GM12878 (cell line): ENCODE results near the gene SPRED2. TPM values are rescaled to one million over a fixed set of nuclear protein-coding genes. Genes with fewer than 3 reads are reported as not detected.

Experiments used
- ATAC-seq: fragments of 200-7000 bp; cut with Tn5 transposase; 3 replicates; pipeline ENCODE4 v1.9.1; 2020; ENCODE audit warnings: mild to moderate bottlenecking, moderate library complexity
- BruUV-seq: library from RNA; stranded (reverse); fragments of 400-500 nt; replicated peaks from 2 replicates; lab custom pipeline; 2021; lab: Mats Ljungman, UMichigan
- CTCF ChIA-PET: fragments of 300-600 bp; sonication (Branson Sonifier 250); formaldehyde crosslinking; extraction: SDS; loops from one replicate; lab custom pipeline; 2021; ENCODE audit warnings: inconsistent platforms; lab: Yijun Ruan, JAX
- POLR2A ChIA-PET: fragments of 350-600 bp; formaldehyde crosslinking; extraction: SDS; loops from one replicate; lab custom pipeline; 2021; ENCODE audit warnings: inconsistent platforms; lab: Charles Lee
- RAD21 ChIA-PET: fragments of 300-600 bp; sonication (Branson Sonifier 250); formaldehyde crosslinking; loops from one replicate; lab custom pipeline; 2023; ENCODE audit warnings: antibody characterized with exemption; ENCODE audit not compliant: unreplicated experiment; lab: Charles Lee
- SMC1A ChIA-PET: fragments of 300-600 bp; sonication (Branson Sonifier 250); formaldehyde crosslinking; loops from one replicate; lab custom pipeline; 2023; ENCODE audit not compliant: unreplicated experiment, uncharacterized antibody; lab: Charles Lee
- DNase-seq: peaks from one replicate; pipeline ENCODE4 v3.0.0-alpha.2; 2011; ENCODE audit warnings: low read depth, low spot score
- FAIRE-seq: peaks from 3 replicates; lab custom pipeline; 2011; peaks lifted over from hg19 to GRCh38; lab: Jason Lieb, UNC
- H2AFZ ChIP-seq: 2 replicates; pipeline ENCODE4 v1.6.0; 2011; ENCODE audit warnings: low read depth, low read length, control low read depth; ENCODE audit not compliant: control insufficient read depth
- H3K27ac ChIP-seq: 2 replicates; pipeline ENCODE4 v1.5.1; 2011; ENCODE audit warnings: control low read depth; ENCODE audit not compliant: control insufficient read depth, insufficient read depth
- H3K27me3 ChIP-seq, 2 experiments: replicated peaks in 1 of 2; 2 replicates each; pipeline versions ENCODE4 v1.6.0 to v1.6.1; 2011; ENCODE audit warnings: low read length in 1 of 2; ENCODE audit not compliant: control insufficient read depth in 2 of 2, insufficient read depth in 2 of 2
- H3K36me3 ChIP-seq, 2 experiments: 2 replicates each; pipeline ENCODE4 v1.5.1; 2011; ENCODE audit warnings: low read length in 1 of 2; ENCODE audit not compliant: control insufficient read depth in 2 of 2, insufficient read depth in 2 of 2
- H3K4me1 ChIP-seq: 2 replicates; pipeline ENCODE4 v1.6.1; 2011; ENCODE audit warnings: mild to moderate bottlenecking, low read length, moderate library complexity, mixed read lengths; ENCODE audit not compliant: control insufficient read depth, insufficient read depth
- H3K4me2 ChIP-seq: 2 replicates; pipeline ENCODE4 v1.6.0; 2011; ENCODE audit warnings: control low read depth; ENCODE audit not compliant: control insufficient read depth, insufficient read depth
- H3K4me3 ChIP-seq: fragments of 200-600 bp; sonication (generic); 2 replicates; pipeline ENCODE4 v1.5.1; 2016
- H3K79me2 ChIP-seq: 2 replicates; pipeline ENCODE4 v1.6.0; 2011; ENCODE audit warnings: low read length; ENCODE audit not compliant: control insufficient read depth, insufficient read depth
- H3K9ac ChIP-seq: 2 replicates; pipeline ENCODE4 v1.8.0; 2011; ENCODE audit warnings: low read length, control low read depth, mixed read lengths; ENCODE audit not compliant: control insufficient read depth, insufficient read depth
- H3K9me3 ChIP-seq: replicated peaks from 3 replicates; pipeline ENCODE4 v1.5.1; 2011; ENCODE audit warnings: mild to moderate bottlenecking, low read length; ENCODE audit not compliant: control insufficient read depth, insufficient read depth
- H4K20me1 ChIP-seq: 2 replicates; pipeline ENCODE4 v1.6.0; 2011; ENCODE audit not compliant: control insufficient read depth, insufficient read depth
- BHLHE40 ChIP-seq, 2 experiments: fragments of 450-650 bp in 1 of 2; IDR thresholded peaks; 2 replicates each; pipeline ENCODE4 v1.6.1; 2011 to 2017; ENCODE audit warnings: low read depth in 2 of 2, borderline replicate concordance in 1 of 2, improper control_type of control experiment in 1 of 2, low read length in 1 of 2, mild to moderate bottlenecking in 1 of 2
- CBX5 ChIP-seq: sonication (generic); IDR thresholded peaks from 2 replicates; pipeline ENCODE4 v1.6.1; 2016; ENCODE audit warnings: low read depth, moderate library complexity, mild to moderate bottlenecking, inconsistent platforms
- DPF2 ChIP-seq: fragments of 450-650 bp; IDR thresholded peaks from 2 replicates; pipeline ENCODE4 v1.6.1; 2017; ENCODE audit warnings: mild to moderate bottlenecking
- E2F4 ChIP-seq: IDR thresholded peaks from 2 replicates; pipeline ENCODE4 v1.6.1; 2012; ENCODE audit warnings: low read depth, low read length, improper control_type of control experiment
- EGR1 ChIP-seq, 2 experiments: IDR thresholded peaks; 1 replicate in 1 of 2; 2 replicates in 1 of 2; pipeline ENCODE4 v1.6.1; 2011 to 2012; ENCODE audit warnings: low read depth in 2 of 2, low read length in 2 of 2, borderline replicate concordance in 1 of 2, mild to moderate bottlenecking in 1 of 2, moderate library complexity in 1 of 2
- FOS ChIP-seq: IDR thresholded peaks from 3 replicates; pipeline ENCODE4 v1.6.1; 2011; ENCODE audit warnings: borderline replicate concordance; ENCODE audit not compliant: insufficient read length; ENCODE audit errors: extremely low read depth
- GABPA ChIP-seq: IDR thresholded peaks from 2 replicates; pipeline ENCODE4 v1.6.1; 2014; ENCODE audit warnings: antibody characterized with exemption, low read depth, mild to moderate bottlenecking, inconsistent platforms
- HDAC2 ChIP-seq: fragments of 200-600 bp; sonication (generic); IDR thresholded peaks from 2 replicates; pipeline ENCODE4 v1.6.1; 2017
- IKZF1 ChIP-seq: fragments of 450-650 bp; conservative IDR thresholded peaks from 2 replicates; pipeline ENCODE4 v1.6.1; 2017; ENCODE audit warnings: antibody characterized with exemption, mild to moderate bottlenecking
- MEF2A ChIP-seq: IDR thresholded peaks from 2 replicates; pipeline ENCODE4 v1.6.1; 2011; ENCODE audit warnings: low read depth, mild to moderate bottlenecking, low read length, moderate library complexity; ENCODE audit not compliant: insufficient read depth
- MTA2 ChIP-seq: fragments of 450-650 bp; IDR thresholded peaks from 2 replicates; pipeline ENCODE4 v1.6.1; 2016; ENCODE audit warnings: low read depth, mild to moderate bottlenecking, moderate library complexity
- MYC ChIP-seq: IDR thresholded peaks from 2 replicates; pipeline ENCODE4 v1.6.1; 2011; ENCODE audit warnings: mild to moderate bottlenecking, low read length, moderate library complexity, inconsistent platforms; ENCODE audit not compliant: insufficient read depth, insufficient replicate concordance, insufficient read length, severe bottlenecking
- NFIC ChIP-seq: IDR thresholded peaks from 2 replicates; pipeline ENCODE4 v1.6.1; 2012; ENCODE audit warnings: low read depth, mild to moderate bottlenecking, inconsistent platforms, low read length, moderate library complexity
- NFYB ChIP-seq: IDR thresholded peaks from 2 replicates; pipeline ENCODE4 v1.6.1; 2011; ENCODE audit warnings: low read depth, mild to moderate bottlenecking, low read length, improper control_type of control experiment, moderate library complexity; ENCODE audit not compliant: insufficient read depth
- PAX8 ChIP-seq: fragments of 450-650 bp; IDR thresholded peaks from 2 replicates; pipeline ENCODE4 v1.6.1; 2017; ENCODE audit warnings: mild to moderate bottlenecking, moderate library complexity
- RAD51 ChIP-seq: fragments of 450-650 bp; IDR thresholded peaks from 2 replicates; pipeline ENCODE4 v1.6.1; 2016; ENCODE audit warnings: moderate library complexity, mild to moderate bottlenecking, inconsistent platforms
- RUNX3 ChIP-seq: IDR thresholded peaks from 2 replicates; pipeline ENCODE4 v1.6.1; 2012; ENCODE audit warnings: low read length, inconsistent platforms
- SMARCA5 ChIP-seq: fragments of 450-650 bp; IDR thresholded peaks from 2 replicates; pipeline ENCODE4 v1.6.1; 2017; ENCODE audit warnings: mild to moderate bottlenecking
- SPI1 ChIP-seq: IDR thresholded peaks from 2 replicates; pipeline ENCODE4 v1.6.1; 2011; ENCODE audit warnings: low read depth, mild to moderate bottlenecking, low read length, moderate library complexity, borderline replicate concordance; ENCODE audit not compliant: insufficient read depth
- STAT3 ChIP-seq: IDR thresholded peaks from 2 replicates; pipeline ENCODE4 v1.6.1; 2011; ENCODE audit warnings: low read depth, low read length, improper control_type of control experiment
- TARDBP ChIP-seq: IDR thresholded peaks from 2 replicates; pipeline ENCODE4 v1.6.1; 2016; ENCODE audit warnings: borderline replicate concordance
- TCF3 ChIP-seq: IDR thresholded peaks from 2 replicates; pipeline ENCODE4 v1.6.1; 2012; ENCODE audit warnings: low read depth, mild to moderate bottlenecking, low read length, borderline replicate concordance; ENCODE audit not compliant: insufficient read depth
- YBX1 ChIP-seq: fragments of 450-650 bp; IDR thresholded peaks from 2 replicates; pipeline ENCODE4 v1.6.1; 2016; ENCODE audit warnings: antibody characterized with exemption
- ZNF274 ChIP-seq: IDR thresholded peaks from one replicate; pipeline ENCODE4 v1.8.0; 2011; ENCODE audit not compliant: insufficient read length, insufficient read depth
- WGBS: methylation state at CpG from one replicate; pipeline ENCODE4 v1.1.6; 2016; ENCODE audit warnings: low lambda C conversion rate; ENCODE audit not compliant: insufficient replicate concordance, insufficient coverage; ENCODE audit errors: missing lambda C conversion rate; 5-methylcytosine and 5-hydroxymethylcytosine counted together
- in situ Hi-C: fragments of 300-500 bp; cut with MboI; formaldehyde crosslinking; loops from 9 replicates; pipeline ENCODE4 v1.14.3; 2018; ENCODE audit warnings: mixed read lengths
- intact Hi-C: fragments of 100-400 bp; cut with micrococcal nuclease; formaldehyde crosslinking; loops from one replicate; pipeline ENCODE4 v1.14.2; 2022; ENCODE audit not compliant: unreplicated experiment
- polyA plus RNA-seq, 11 experiments: library from polyadenylated mRNA; depleted of rRNA in 4 of 11; unstranded in 6 of 11; stranded (reverse) in 5 of 11; fragments of >200 nt; fragmentation: Nextera tagmentation in 4 of 11; fragmentation: Illumina TruSeq in 1 of 11; extraction: Ambion mirVana in 4 of 11; extraction: Trizol in 1 of 11; gene quantifications; 1 replicate in 1 of 11; 2 replicates in 10 of 11; pipeline versions ENCODE4 v1.2.1 to v1.2.3, GENCODE V29; 2011 to 2016; ENCODE audit warnings: inconsistent platforms in 2 of 11, missing spikeins in 2 of 11, low read depth in 1 of 11
- total RNA-seq, 4 experiments: library from RNA; depleted of rRNA in 3 of 4; stranded (reverse); fragments of >200 nt in 3 of 4; fragmentation: Illumina TruSeq in 1 of 4; extraction: Trizol in 1 of 4; gene quantifications; 2 replicates each; pipeline versions ENCODE4 v1.2.1 to v1.2.3, GENCODE V29; 2013 to 2021
- TF ChIP-seq, protein P1 (sequence below): IDR thresholded peaks from 2 replicates; pipeline ENCODE4 v1.6.1; 2012; ENCODE audit warnings: low read depth, low read length, improper control_type of control experiment

Gene SPRED2
- total and polyA plus RNA-seq, 10 of the 15 experiments (the other 5 are each of a cell fraction or from before 2014, with no cell fraction given): 3.0 to 23.9 (median 9.7) TPM

DNA sequence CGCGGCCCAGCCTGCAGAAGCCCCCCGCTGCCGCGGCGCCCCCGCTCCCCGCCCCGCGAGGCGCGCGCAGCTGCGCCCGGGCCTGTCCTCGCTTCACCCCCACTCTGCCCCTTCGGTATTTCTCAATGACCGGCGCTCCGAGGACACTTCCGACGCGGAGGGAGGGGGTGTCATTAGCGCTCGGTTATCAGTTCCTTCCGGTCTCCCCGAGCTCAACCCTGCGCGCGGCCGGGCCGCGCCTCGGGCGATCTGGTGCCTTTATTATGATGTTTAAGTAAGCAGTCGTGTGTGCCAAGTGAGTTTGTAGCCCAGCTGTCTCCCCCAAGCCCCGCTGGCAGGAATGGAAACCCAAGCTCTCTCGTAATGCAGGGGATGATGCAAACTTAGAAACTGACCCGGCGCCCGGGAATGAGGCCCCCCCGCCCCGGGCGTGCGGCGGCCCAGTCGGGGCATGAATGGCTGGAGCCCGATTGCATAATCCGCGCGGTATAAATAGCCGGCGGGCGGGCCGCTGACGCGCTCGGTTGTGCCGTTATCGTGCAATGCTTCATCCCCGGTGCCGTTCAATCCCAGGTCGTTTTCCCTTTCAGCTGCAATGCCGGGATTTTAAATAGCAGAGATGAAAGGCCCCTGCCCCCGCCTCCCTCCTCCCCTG lies 3.9 kb upstream of the SPRED2 start:
- H3K36me3 ChIP-seq: no peaks in the 10 kb centered on the region
- peak; percentile 51 for ATAC-seq
- H3K9ac ChIP-seq: peak overlapping the region; percentile 62; the same call in 1 of the 2 replicates
- FAIRE-seq: no peak
- H4K20me1 ChIP-seq: no peaks in the 10 kb centered on the region
- no peak for DNase-seq
- H3K9me3 ChIP-seq: no peaks in the 10 kb centered on the region
- H3K27ac ChIP-seq: peak overlapping the region; percentile 43
- H2AFZ ChIP-seq: peak overlapping the region; percentile 64
- POLR2A ChIA-PET: interaction anchor here (0.6 to 1.8 kb wide), 11 partner anchors 9 to 306 kb away, joined by 3 to 6 read pairs (median 4); partner anchors contain the start of genes ACTR2 and RAB1A
- in situ Hi-C loops: no loop called here
- peaks cover 6% of the 10 kb centered on the region for H3K4me1 ChIP-seq
- RAD21 ChIA-PET: interaction anchor here (0.5 to 3.3 kb wide), 28 partner anchors 8 to 520 kb away, joined by 3 to 17 read pairs (median 4); partner anchors contain the start of genes ACTR2 and RAB1A
- CTCF ChIA-PET: interaction anchor here (0.6 to 4.7 kb wide), 8 partner anchors 50 to 172 kb away, joined by 3 to 26 read pairs (median 4); no protein-coding TSS in a partner anchor
- under 1% methylated on average over 31 of the region's 65 CpGs for WGBS
- peak overlapping the region; percentile 77 for H3K4me3 ChIP-seq
- H3K4me2 ChIP-seq: peak overlapping the region; percentile 92
- SMC1A ChIA-PET: interaction anchor here (0.8 to 3.2 kb wide), 19 partner anchors 8 to 383 kb away, joined by 3 to 18 read pairs (median 6); no protein-coding TSS in a partner anchor
- BruUV-seq: no TSS peak
- no peaks in the 10 kb centered on the region for H3K27me3 ChIP-seq
- H3K79me2 ChIP-seq: no peaks in the 10 kb centered on the region
- intact Hi-C loops: loop anchor here (1.0 to 10.0 kb wide), 5 partner anchors 101 to 371 kb away; no protein-coding TSS in a partner anchor
- TF ChIP-seq E2F4 (no peak), STAT3 (no peak), MYC (no peak), YBX1 (no peak), ZNF274 (no peak), GABPA (peak; percentile 41; the same call in 1 of the 2 replicates), RAD51 (no peak), SPI1 (no peak), IKZF1 (0 out of 2 replicates have a peak, but pooled peaks have one; percentile 2), EGR1 (IDR thresholded peaks at IDR 0.05; ENCODE audit: borderline replicate concordance in 1 of 2, low read depth in 2 of 2, low read length in 2 of 2) (peak in 1 of 2 experiments; percentile 25; a peak in 1 of 3 replicates), MTA2 (no peak), TARDBP (no peak), NFYB (peak; percentile 42; the same call in 1 of the 2 replicates), DPF2 (no peak), TCF3 (no peak), SMARCA5 (no peak), RUNX3 (no peak), NFIC (no peak), FOS (no peak), HDAC2 (no peak), PAX8 (no peak), BHLHE40 (IDR thresholded peaks at IDR 0.05; ENCODE audit: borderline replicate concordance in 1 of 2, low read depth in 2 of 2, low read length in 1 of 2) (peak in 1 of 2 experiments; percentile 5; a peak in 1 of 4 replicates), MEF2A (no peak), CBX5 (no peak)
- TF ChIP-seq, protein P1, sequence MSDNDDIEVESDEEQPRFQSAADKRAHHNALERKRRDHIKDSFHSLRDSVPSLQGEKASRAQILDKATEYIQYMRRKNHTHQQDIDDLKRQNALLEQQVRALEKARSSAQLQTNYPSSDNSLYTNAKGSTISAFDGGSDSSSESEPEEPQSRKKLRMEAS: no peak; the same call in 1 of the 2 replicates
